SK-N-SH (cell line): Measurements from ENCODE around the gene DDIAS. TPM values are rescaled to one million over a fixed set of nuclear protein-coding genes. Genes with fewer than 3 reads are reported as not detected.

ENCODE experiments used
- CTCF ChIA-PET: fragments of 300-600, 350-600 bp; formaldehyde crosslinking; extraction: SDS; loops from one replicate; lab custom pipeline; 2021; lab: Yijun Ruan, JAX
- POLR2A ChIA-PET: fragments of 350-600 bp; sonication (Branson Sonifier 250); formaldehyde crosslinking; extraction: SDS; loops from one replicate; lab custom pipeline; 2020; ENCODE audit warnings: antibody characterized with exemption, inconsistent platforms; lab: Yijun Ruan, JAX
- DNase-seq: peaks from one replicate; pipeline ENCODE4 v3.0.0; 2012
- H2AFZ ChIP-seq: fragments of 200-600 bp; sonication (generic); 2 replicates; pipeline ENCODE4 v1.8.1; 2016; ENCODE audit warnings: antibody characterized with exemption, mild to moderate bottlenecking, low read depth
- H3F3A ChIP-seq: fragments of 200-600 bp; sonication (generic); replicated peaks from 2 replicates; pipeline ENCODE3; 2016; ENCODE audit warnings: antibody characterized with exemption, mild to moderate bottlenecking; ENCODE audit not compliant: insufficient read depth
- H3K27ac ChIP-seq, 2 experiments: fragments of 200-500 bp in 1 of 2; fragments of 200-600 bp in 1 of 2; sonication (Bioruptor generic) in 1 of 2; sonication (generic), shearing (Covaris generic) in 1 of 2; 2 replicates each; pipeline versions ENCODE4 v1.5.1 to v1.6.1; 2014 to 2016; ENCODE audit warnings: low read depth in 2 of 2, inconsistent platforms in 1 of 2, low read length in 1 of 2, mild to moderate bottlenecking in 1 of 2, mixed read lengths in 1 of 2
- H3K27me3 ChIP-seq: fragments of 200-600 bp; sonication (generic), shearing (Covaris generic); 2 replicates; pipeline ENCODE4 v1.6.1; 2016; ENCODE audit warnings: mixed run types; ENCODE audit not compliant: insufficient read depth
- H3K36me3 ChIP-seq, 2 experiments: fragments of 200-500 bp in 1 of 2; fragments of 200-600 bp in 1 of 2; sonication (Bioruptor generic) in 1 of 2; sonication (generic) in 1 of 2; replicated peaks in 1 of 2; 2 replicates each; pipeline versions ENCODE3 to v1.5.1; 2014 to 2016; ENCODE audit warnings: low read length in 1 of 2, mild to moderate bottlenecking in 1 of 2; ENCODE audit not compliant: insufficient read depth in 2 of 2, control insufficient read depth in 1 of 2
- H3K4me1 ChIP-seq, 2 experiments: fragments of 200-500 bp in 1 of 2; fragments of 200-600 bp in 1 of 2; sonication (Bioruptor generic) in 1 of 2; sonication (generic), shearing (Covaris generic) in 1 of 2; 2 replicates each; pipeline versions ENCODE4 v1.5.1 to v1.6.1; 2014 to 2016; ENCODE audit warnings: low read depth in 1 of 2, low read length in 1 of 2, mixed run types in 1 of 2; ENCODE audit not compliant: insufficient read depth in 2 of 2, control insufficient read depth in 1 of 2
- H3K4me2 ChIP-seq: fragments of 200-600 bp; sonication (generic), shearing (Covaris generic); 2 replicates; pipeline ENCODE4 v1.6.1; 2017; ENCODE audit warnings: mixed run types
- H3K4me3 ChIP-seq, 2 experiments: fragments of 200-500 bp in 1 of 2; fragments of 200-600 bp in 1 of 2; sonication (Bioruptor generic) in 1 of 2; sonication (generic), shearing (Covaris generic) in 1 of 2; 2 replicates each; pipeline versions ENCODE4 v1.5.1 to v1.8.1; 2014 to 2016; ENCODE audit warnings: low read depth in 2 of 2, inconsistent platforms in 1 of 2, low read length in 1 of 2, mild to moderate bottlenecking in 1 of 2, mixed read lengths in 1 of 2, moderate library complexity in 1 of 2
- H3K79me2 ChIP-seq: fragments of 200-600 bp; sonication (generic); 2 replicates; pipeline ENCODE4 v1.8.1; 2017; ENCODE audit warnings: mild to moderate bottlenecking; ENCODE audit not compliant: insufficient read depth
- H3K9ac ChIP-seq: fragments of 200-600 bp; sonication (generic); 2 replicates; pipeline ENCODE4 v1.6.1; 2017; ENCODE audit warnings: mixed run types
- H3K9me2 ChIP-seq: fragments of 200-600 bp; sonication (generic); 2 replicates; pipeline ENCODE4 v1.6.1; 2017; ENCODE audit warnings: mixed run types
- H3K9me3 ChIP-seq: fragments of 200-600 bp; sonication (generic); 2 replicates; pipeline ENCODE4 v1.6.1; 2017; ENCODE audit warnings: mixed run types, mild to moderate bottlenecking, moderate library complexity
- H4K20me1 ChIP-seq: fragments of 200-600 bp; sonication (generic); 2 replicates; pipeline ENCODE4 v1.6.1; 2017; ENCODE audit warnings: mild to moderate bottlenecking, mixed run types; ENCODE audit not compliant: insufficient read depth
- ELF1 ChIP-seq: IDR thresholded peaks from 2 replicates; pipeline ENCODE4 v1.4.0; 2012
- EP300 ChIP-seq, 2 experiments: IDR thresholded peaks; 2 replicates each; pipeline versions ENCODE4 v1.4.0 to v1.6.1; 2012; ENCODE audit warnings: borderline replicate concordance in 1 of 2, low read depth in 1 of 2, low read length in 1 of 2
- EZH2phosphoT487 ChIP-seq: fragments of 200-600 bp; sonication (generic); IDR thresholded peaks from 2 replicates; pipeline ENCODE4 v1.6.1; 2017; ENCODE audit warnings: low read depth, mixed run types, mild to moderate bottlenecking, antibody characterized with exemption, moderate library complexity, borderline replicate concordance
- FOSL2 ChIP-seq: IDR thresholded peaks from 2 replicates; pipeline ENCODE4 v1.4.0; 2012; ENCODE audit warnings: low read depth, mild to moderate bottlenecking, moderate library complexity, borderline replicate concordance
- FOXJ3 ChIP-seq: sonication (generic); formaldehyde crosslinking; IDR thresholded peaks from 2 replicates; pipeline ENCODE4 v1.5.1; 2020; ENCODE audit warnings: mild to moderate bottlenecking, missing genetic modification reagents
- FOXM1 ChIP-seq: IDR thresholded peaks from 2 replicates; pipeline ENCODE4 v1.4.0; 2012; ENCODE audit warnings: low read depth, mild to moderate bottlenecking
- GABPA ChIP-seq: IDR thresholded peaks from 2 replicates; pipeline ENCODE4 v1.4.0; 2012; ENCODE audit warnings: low read depth, mild to moderate bottlenecking
- JUND ChIP-seq: IDR thresholded peaks from 2 replicates; pipeline ENCODE4 v1.4.0; 2012
- MEF2A ChIP-seq: IDR thresholded peaks from 2 replicates; pipeline ENCODE4 v1.4.0; 2012; ENCODE audit warnings: low read depth, borderline replicate concordance
- MXI1 ChIP-seq: IDR thresholded peaks from 2 replicates; pipeline ENCODE4 v1.6.1; 2012; ENCODE audit warnings: mild to moderate bottlenecking, low read depth, low read length, improper control_type of control experiment
- POLR2AphosphoS5 ChIP-seq: IDR thresholded peaks from 2 replicates; pipeline ENCODE4 v1.6.1; 2012; ENCODE audit warnings: low read depth, low read length
- RCOR1 ChIP-seq: fragments of 150-350 bp; IDR thresholded peaks from 2 replicates; pipeline ENCODE4 v1.6.1; 2017; ENCODE audit warnings: antibody characterized with exemption, low read length
- SMC3 ChIP-seq: IDR thresholded peaks from 2 replicates; pipeline ENCODE4 v1.6.1; 2012; ENCODE audit warnings: low read depth, low read length, improper control_type of control experiment
- TCF12 ChIP-seq: IDR thresholded peaks from 2 replicates; pipeline ENCODE4 v1.4.0; 2012
- YY1 ChIP-seq: IDR thresholded peaks from 2 replicates; pipeline ENCODE4 v1.4.0; 2012; ENCODE audit warnings: low read depth, mild to moderate bottlenecking
- WGBS: methylation state at CpG from one replicate; pipeline ENCODE4 v1.1.6; 2017; ENCODE audit warnings: low lambda C conversion rate; 5-methylcytosine and 5-hydroxymethylcytosine counted together
- polyA plus RNA-seq, 3 experiments: library from polyadenylated mRNA; depleted of rRNA; stranded (reverse); fragments of >200 nt; gene quantifications; 2 replicates each; pipeline ENCODE4 v1.2.3, GENCODE V29; 2012
- TF ChIP-seq, protein P1 (sequence below): fragments of 150-350 bp; IDR thresholded peaks from 2 replicates; pipeline ENCODE4 v1.6.1; 2017; ENCODE audit warnings: antibody characterized with exemption, low read length, low read depth, borderline replicate concordance
- TF ChIP-seq, protein P2 (sequence below): fragments of 200-600 bp; sonication (generic); IDR thresholded peaks from 2 replicates; pipeline ENCODE4 v1.6.1; 2017; ENCODE audit warnings: antibody characterized with exemption, mild to moderate bottlenecking, moderate library complexity
- TF ChIP-seq, protein P3 (sequence below): IDR thresholded peaks from 2 replicates; pipeline ENCODE4 v1.4.0; 2012; ENCODE audit warnings: low read depth

The DDIAS gene
- polyA plus RNA-seq, 1 of the 3 experiments (the other 2 are of a cell fraction): 4.4 TPM

DNA sequence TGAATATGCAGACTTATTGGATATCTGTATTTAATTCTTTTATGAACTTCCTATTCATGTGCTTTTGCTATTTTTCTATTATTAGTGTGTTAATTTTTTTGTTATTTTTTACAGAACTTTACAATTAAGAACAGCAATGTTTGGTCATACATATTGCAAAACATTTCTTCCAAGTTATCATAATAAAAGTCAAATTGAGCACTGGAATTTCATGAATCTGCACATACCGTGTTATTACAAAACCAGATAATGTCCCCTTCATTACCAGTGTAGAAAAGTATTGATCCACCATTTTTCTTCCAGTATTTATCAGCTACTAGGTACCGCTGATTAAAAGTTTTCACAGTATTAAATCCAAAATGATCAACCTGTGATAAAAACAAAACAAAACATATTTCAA lies 41.8 kb upstream of the DDIAS start:
- H3K79me2 ChIP-seq: no peaks in the 10 kb centered on the region; the same call in 1 of the 2 replicates
- no peak for TF ChIP-seq FOSL2
- no peak for TF ChIP-seq ELF1
- TF ChIP-seq EZH2phosphoT487: no peak
- no peaks in the 10 kb centered on the region for H3K9me2 ChIP-seq
- H3K4me1 ChIP-seq: peaks cover 10 to 15% of the 10 kb centered on the region in 2 experiments; a peak in 3 of 4 replicates
- CTCF ChIA-PET: interaction anchor here (0.7 to 2.8 kb wide), 10 partner anchors 8 to 233 kb away, joined by 3 to 12 read pairs (median 4); no protein-coding TSS in a partner anchor
- H3K36me3 ChIP-seq: no peaks in the 10 kb centered on the region
- H3K4me3 ChIP-seq: no peak overlapping the region
- no peaks in the 10 kb centered on the region for H3K27me3 ChIP-seq
- DNase-seq: no peak
- no peaks in the 10 kb centered on the region for H4K20me1 ChIP-seq
- 96% methylated on average over 2 of the region's 2 CpGs for WGBS
- H3K9ac ChIP-seq: no peak overlapping the region
- no peak overlapping the region for H2AFZ ChIP-seq
- no peak overlapping the region for H3K27ac ChIP-seq
- POLR2A ChIA-PET: no interaction called here
- no peak overlapping the region for H3K4me2 ChIP-seq
- H3F3A ChIP-seq: peaks cover 19% of the 10 kb centered on the region
- no peaks in the 10 kb centered on the region for H3K9me3 ChIP-seq

DNA sequence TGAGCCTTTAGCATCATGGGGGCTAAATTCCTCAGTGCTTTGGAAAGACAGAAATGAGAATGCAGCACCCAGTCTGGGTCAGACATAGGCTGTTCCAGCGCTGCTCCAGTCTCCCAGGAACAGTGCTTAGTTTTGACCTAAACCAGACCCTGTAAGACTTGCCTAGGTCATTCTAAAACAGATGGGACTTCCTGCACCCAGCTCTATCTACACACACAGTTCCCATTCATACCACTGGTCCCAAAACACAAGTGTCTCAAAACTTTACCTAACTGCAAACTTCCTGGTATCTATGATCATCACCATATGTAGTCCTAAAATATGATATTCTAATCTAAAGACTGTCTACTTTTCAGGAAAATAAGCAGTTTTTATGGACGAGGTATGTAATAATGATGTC lies 39.2 kb upstream of the DDIAS start:
- H3K4me3 ChIP-seq: no peak overlapping the region
- DNase-seq: no peak
- 69% methylated on average over 2 of the region's 2 CpGs for WGBS
- POLR2A ChIA-PET: no interaction called here
- H3K4me1 ChIP-seq: peaks cover 10 to 20% of the 10 kb centered on the region in 2 experiments; a peak in 3 of 4 replicates
- no peaks in the 10 kb centered on the region for H3K79me2 ChIP-seq
- H3K4me2 ChIP-seq: no peak overlapping the region
- H3F3A ChIP-seq: peaks cover 19% of the 10 kb centered on the region
- H3K36me3 ChIP-seq: no peaks in the 10 kb centered on the region
- H4K20me1 ChIP-seq: no peaks in the 10 kb centered on the region
- no peaks in the 10 kb centered on the region for H3K9me2 ChIP-seq
- TF ChIP-seq FOXM1: no peak
- H3K27me3 ChIP-seq: no peaks in the 10 kb centered on the region
- no peak overlapping the region for H3K9ac ChIP-seq
- H3K27ac ChIP-seq: no peak overlapping the region
- CTCF ChIA-PET: interaction anchor here (1.0 to 1.9 kb wide), 7 partner anchors 10 to 958 kb away, joined by 3 to 12 read pairs (median 6); partner anchors contain the start of gene DDIAS
- H3K9me3 ChIP-seq: no peaks in the 10 kb centered on the region
- no peak overlapping the region for H2AFZ ChIP-seq

DNA sequence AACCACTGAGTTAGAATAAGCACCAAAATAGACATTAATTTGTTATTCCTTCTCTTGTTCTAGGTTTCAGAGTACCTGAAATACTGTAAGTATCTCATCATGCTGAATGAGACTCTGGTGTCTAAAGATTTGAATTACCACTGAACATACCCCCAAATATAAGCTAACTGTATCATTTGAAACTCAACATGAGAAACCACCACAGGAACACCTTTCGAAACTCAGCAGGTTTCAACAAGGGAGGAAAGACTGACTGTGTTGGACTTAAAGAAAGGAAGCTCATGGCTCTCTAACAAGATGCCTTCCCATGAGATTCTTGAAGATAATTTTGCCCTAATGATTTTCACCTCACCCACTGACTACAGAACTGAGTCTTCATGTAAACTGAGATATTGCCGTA lies 38.3 kb upstream of the DDIAS start:
- POLR2A ChIA-PET: no interaction called here
- H3K4me3 ChIP-seq: no peak overlapping the region
- H3K9me3 ChIP-seq: no peaks in the 10 kb centered on the region
- H2AFZ ChIP-seq: no peak overlapping the region
- no peaks in the 10 kb centered on the region for H4K20me1 ChIP-seq
- H3K27ac ChIP-seq: no peak overlapping the region
- H3K4me2 ChIP-seq: no peak overlapping the region
- no peaks in the 10 kb centered on the region for H3K79me2 ChIP-seq
- no peaks in the 10 kb centered on the region for H3K27me3 ChIP-seq
- TF ChIP-seq GABPA (no peak), EP300 (IDR thresholded peaks at IDR 0.05; ENCODE audit: borderline replicate concordance in 1 of 2, low read depth in 1 of 2, low read length in 1 of 2) (no peak), ELF1 (no peak), JUND (no peak), FOXJ3 (no peak), SMC3 (no peak), POLR2AphosphoS5 (no peak), MEF2A (no peak), RCOR1 (no peak), MXI1 (no peak), TCF12 (no peak), EZH2phosphoT487 (no peak), YY1 (no peak), FOXM1 (no peak)
- TF ChIP-seq, protein P1, sequence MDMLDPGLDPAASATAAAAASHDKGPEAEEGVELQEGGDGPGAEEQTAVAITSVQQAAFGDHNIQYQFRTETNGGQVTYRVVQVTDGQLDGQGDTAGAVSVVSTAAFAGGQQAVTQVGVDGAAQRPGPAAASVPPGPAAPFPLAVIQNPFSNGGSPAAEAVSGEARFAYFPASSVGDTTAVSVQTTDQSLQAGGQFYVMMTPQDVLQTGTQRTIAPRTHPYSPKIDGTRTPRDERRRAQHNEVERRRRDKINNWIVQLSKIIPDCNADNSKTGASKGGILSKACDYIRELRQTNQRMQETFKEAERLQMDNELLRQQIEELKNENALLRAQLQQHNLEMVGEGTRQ: no peak
- TF ChIP-seq, protein P2, sequence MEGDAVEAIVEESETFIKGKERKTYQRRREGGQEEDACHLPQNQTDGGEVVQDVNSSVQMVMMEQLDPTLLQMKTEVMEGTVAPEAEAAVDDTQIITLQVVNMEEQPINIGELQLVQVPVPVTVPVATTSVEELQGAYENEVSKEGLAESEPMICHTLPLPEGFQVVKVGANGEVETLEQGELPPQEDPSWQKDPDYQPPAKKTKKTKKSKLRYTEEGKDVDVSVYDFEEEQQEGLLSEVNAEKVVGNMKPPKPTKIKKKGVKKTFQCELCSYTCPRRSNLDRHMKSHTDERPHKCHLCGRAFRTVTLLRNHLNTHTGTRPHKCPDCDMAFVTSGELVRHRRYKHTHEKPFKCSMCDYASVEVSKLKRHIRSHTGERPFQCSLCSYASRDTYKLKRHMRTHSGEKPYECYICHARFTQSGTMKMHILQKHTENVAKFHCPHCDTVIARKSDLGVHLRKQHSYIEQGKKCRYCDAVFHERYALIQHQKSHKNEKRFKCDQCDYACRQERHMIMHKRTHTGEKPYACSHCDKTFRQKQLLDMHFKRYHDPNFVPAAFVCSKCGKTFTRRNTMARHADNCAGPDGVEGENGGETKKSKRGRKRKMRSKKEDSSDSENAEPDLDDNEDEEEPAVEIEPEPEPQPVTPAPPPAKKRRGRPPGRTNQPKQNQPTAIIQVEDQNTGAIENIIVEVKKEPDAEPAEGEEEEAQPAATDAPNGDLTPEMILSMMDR: no peak
- TF ChIP-seq, protein P3, sequence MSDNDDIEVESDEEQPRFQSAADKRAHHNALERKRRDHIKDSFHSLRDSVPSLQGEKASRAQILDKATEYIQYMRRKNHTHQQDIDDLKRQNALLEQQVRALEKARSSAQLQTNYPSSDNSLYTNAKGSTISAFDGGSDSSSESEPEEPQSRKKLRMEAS: no peak
- DNase-seq: no peak
- 100% methylated on average over 2 of the region's 2 CpGs for WGBS
- CTCF ChIA-PET: interaction anchor here (0.6 to 1.9 kb wide), 12 partner anchors 9 to 957 kb away, joined by 3 to 12 read pairs (median 4); partner anchors contain the start of gene DDIAS
- no peak overlapping the region for H3K9ac ChIP-seq
- H3K36me3 ChIP-seq: no peaks in the 10 kb centered on the region
- no peaks in the 10 kb centered on the region for H3K9me2 ChIP-seq
- H3F3A ChIP-seq: peaks cover 12% of the 10 kb centered on the region
- H3K4me1 ChIP-seq: peaks cover 10 to 18% of the 10 kb centered on the region in 2 experiments; a peak in 3 of 4 replicates
